Left renal pelvis (tissue), 4 donors: ENCODE data around the gene RFTN1. TPM values are rescaled to one million over a fixed set of nuclear protein-coding genes. Genes with fewer than 3 reads are reported as not detected.

Experiments used
- DNase-seq, 4 donors: peaks; one replicate each; pipeline ENCODE4 v3.0.0-alpha.2; 2013; ENCODE audit warnings: low read depth in 4 of 4, low spot score in 3 of 4
- polyA plus RNA-seq, 4 donors: library from polyadenylated mRNA; unstranded; fragments of 120-200 nt; gene quantifications; one replicate each; pipeline ENCODE4 v1.2.1, GENCODE V29; 2013; ENCODE audit not compliant: insufficient read length in 4 of 4

RFTN1 gene
- polyA plus RNA-seq, 4 donors: 27.6 to 84.9 (median 33.1) TPM

- no peak for DNase-seq
Observed at GRCh38 chr3:16472593-16472992, 40.9 kb downstream of the RFTN1 start.

DNA sequence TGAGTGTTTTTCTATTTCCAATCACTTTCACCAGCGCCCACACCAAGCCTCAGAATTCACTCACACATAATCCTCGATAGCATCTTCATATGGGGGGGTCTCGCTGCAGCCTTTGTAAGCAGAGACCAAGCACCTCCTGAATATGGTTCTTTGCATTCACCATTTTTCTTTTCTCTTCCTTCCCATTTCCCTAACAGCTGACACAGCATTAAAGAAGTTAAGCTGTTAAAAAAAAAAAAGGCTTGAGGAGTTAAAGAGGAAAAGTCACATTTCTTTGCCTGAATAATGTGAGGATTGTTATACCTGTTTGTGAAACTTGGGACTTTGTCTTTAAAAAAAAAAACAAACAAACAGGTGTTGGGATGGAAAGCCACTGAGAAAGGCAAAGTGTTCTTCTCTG, 41.6 kb downstream of the RFTN1 start:
- no peak for DNase-seq

DNA sequence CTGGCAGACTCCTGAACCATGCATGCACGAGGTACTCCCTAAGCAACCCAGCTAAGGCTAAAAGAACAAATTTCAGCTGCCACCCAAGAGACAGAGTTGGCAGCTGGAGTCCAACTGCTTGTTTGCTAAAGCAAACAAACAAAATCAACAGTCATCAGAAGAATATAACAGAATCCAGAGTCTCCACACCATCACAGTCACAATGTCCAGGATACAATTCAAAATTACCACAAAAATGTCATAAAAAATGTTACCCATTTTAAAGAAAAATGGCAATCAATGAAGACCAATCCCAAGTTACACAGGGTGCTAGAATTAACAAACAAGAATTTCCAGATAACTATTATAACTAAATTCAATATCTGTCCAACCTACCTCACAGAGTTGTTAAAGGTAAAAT, 42.9 kb downstream of the RFTN1 start:
- DNase-seq: no peak

- DNase-seq: no peak
Observed at GRCh38 chr3:16468336-16469098, 45.0 kb downstream of the RFTN1 start.

DNA sequence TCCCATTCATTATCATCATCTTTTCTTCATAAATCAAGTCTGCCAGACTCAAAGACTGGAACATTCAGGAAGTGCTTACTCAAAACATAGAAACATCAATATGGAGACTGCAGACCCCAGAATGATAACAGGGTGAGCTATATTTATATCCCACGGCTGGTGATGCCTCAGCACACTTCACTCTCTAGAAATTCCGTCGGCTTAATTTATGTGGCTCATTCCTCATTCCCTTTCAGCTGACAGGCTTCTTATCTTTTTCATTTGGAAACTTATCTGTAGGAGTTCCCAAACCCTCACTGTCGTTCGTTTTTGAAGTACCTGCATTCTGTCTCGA, 45.5 kb downstream of the RFTN1 start:
- no peak for DNase-seq

DNA sequence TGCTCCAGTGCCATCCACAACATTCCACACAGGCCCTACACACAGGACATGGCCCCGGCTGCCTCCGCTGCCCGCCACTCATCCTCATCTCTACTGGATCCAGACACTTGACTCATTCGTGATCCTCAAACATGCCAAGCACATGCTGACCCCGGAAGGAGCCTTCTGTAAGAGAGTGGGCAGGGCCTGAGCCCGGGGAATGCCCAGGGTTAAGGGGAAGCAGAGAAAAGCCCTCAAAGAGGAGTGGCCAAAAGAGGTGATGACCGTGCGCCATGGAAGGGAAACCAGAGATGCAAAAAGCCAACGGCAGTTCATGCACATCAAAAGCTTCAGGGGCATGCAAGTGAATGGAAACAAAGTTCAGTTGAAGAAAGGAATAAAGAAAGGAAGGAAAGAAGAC, 46.1 kb downstream of the RFTN1 start:
- DNase-seq: no peak

DNA sequence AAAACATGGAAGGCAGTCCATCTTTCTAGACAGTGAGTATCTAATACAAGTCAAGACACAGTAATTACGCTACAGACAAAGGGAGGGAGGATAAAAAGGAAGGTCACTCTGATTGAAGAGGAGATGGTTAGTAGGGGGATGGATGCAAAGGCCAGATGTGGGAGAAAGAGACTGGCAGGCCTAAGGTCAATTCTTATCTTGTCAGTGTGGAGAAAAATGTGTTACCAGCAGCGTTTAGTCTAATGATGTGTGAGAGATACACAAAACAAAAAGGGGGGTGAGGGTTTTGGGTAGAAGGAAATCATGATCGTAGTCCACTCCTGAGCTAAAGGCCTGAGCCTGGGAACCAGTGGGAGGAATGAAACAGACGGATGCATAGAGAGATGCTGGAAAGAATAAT, 46.7 kb downstream of the RFTN1 start:
- DNase-seq: no peak

DNA sequence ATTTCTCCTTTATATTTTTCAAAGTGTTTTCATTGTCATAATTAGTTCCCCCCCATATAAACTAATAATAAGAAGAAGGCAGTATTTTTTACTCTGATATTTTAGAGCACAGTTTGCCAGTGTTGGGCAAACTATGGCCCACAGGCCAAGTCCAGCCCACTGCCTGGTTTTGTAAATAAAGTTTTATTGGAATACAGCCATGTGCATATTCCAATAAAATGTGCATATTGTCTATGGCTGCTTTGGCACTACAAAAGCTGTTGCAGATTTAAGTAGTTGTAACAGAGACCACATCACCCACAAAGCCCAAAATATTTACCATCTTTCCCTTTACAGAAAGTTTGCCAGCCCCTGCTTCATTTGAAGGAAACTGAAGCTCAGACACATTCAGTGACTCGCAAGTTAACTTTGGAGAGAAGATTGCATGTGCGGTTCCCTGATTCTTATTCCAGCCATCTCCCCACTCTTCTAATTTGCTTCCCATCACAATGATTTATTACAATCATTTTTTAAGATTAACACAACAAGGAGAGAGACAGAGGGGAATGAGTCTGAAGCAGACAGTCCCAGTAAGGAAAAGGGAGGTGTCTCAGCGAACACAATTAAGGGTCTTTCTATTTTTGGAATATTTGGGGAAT, 48.9 kb downstream of the RFTN1 start:
- DNase-seq: no peak

DNA sequence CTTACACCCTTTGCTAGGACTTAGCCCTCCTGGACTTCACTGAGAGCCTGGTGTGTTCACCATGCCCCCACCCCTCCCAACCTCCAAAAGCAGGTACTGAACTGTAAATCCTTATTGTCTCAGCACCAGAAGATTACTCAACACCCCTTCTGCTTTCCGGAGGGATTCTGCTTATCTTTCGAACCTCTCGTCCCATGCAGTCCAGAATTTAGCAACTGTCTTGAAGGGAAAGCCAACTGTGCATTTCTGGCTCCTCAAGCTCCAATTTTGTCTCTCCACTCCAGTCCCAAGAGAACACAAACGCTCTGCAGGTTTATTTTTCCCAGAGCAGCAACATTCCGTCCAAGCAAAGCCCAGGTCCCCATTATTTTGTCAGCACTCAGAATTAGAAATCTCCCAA, 49.6 kb downstream of the RFTN1 start:
- no peak for DNase-seq

DNA sequence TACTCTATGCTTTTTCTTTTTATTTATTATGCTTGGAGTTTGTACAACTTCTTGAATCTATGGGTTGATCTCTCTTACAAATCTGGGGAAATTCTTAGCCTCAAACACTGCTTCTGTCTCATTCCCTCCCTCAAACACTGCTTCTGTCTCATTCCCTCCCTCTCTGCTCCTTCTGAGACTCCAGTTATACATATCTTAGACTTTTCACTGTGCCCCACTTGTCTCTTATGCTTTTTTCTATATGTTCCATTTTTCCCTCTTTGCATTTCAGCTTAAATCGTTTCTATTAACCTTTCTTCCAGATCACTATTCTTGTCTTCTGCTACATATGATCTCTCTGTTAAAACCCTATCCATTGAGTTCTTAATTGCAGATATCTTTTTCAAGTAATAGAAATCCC, 50.4 kb downstream of the RFTN1 start:
- no peak for DNase-seq

- DNase-seq: no peak
Observed at GRCh38 chr3:16462679-16463078, 50.8 kb downstream of the RFTN1 start.

- no peak for DNase-seq
Observed at GRCh38 chr3:16461463-16462245, 51.8 kb downstream of the RFTN1 start.

- no peak for DNase-seq
Observed at GRCh38 chr3:16460886-16461285, 52.6 kb downstream of the RFTN1 start.

DNA sequence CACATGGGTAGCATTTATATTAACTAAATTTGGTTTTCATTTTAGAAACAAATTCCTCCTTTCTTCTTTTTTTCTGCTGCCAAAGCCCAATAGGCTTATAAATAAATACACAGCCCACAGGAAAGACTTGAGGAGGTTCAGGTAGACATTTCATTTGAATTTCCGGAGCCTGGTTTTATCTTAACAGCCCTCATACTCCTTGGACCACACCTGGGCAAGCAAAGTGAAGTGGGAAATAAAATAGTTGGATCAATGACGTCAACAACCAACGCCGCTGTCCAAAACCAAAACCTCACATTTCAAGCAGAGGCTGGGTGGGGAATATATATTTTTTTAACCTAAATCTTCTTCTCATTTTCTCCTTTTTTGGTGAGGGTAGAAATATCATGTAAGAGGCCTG, 53.2 kb downstream of the RFTN1 start:
- no peak for DNase-seq

- DNase-seq: no peak
Observed at GRCh38 chr3:16456784-16457415, 56.6 kb downstream of the RFTN1 start.

- DNase-seq: no peak
Observed at GRCh38 chr3:16455966-16456365, 57.5 kb downstream of the RFTN1 start.

- no peak for DNase-seq
Observed at GRCh38 chr3:16455001-16455400, 58.5 kb downstream of the RFTN1 start.

DNA sequence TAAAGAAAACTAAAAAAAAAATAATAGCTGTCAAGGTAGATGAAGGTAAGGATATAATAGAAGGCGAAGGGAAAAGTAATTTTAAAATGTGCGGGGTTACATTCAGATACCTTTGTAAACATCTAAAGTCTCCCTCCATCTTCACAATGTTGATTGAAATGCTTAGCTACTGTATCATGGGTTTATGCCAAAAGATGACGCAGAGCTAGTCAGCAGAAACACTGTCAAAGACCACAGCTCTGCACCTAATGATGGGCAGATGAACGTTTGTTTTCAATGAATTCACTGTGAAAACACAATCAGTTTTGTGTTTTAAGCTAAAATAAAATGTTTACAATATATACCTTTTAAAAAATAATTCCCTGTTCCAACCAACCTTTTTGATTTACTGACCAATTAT, 61.2 kb downstream of the RFTN1 start:
- DNase-seq: no peak

GRCh38 chr3:16449369-16449768, 64.1 kb downstream of the RFTN1 start:
- DNase-seq: no peak

GRCh38 chr3:16448639-16449070, 64.8 kb downstream of the RFTN1 start:
- DNase-seq: no peak

GRCh38 chr3:16447135-16447534, 66.4 kb downstream of the RFTN1 start:
- no peak for DNase-seq
